T47D (cell line): ENCODE results near the gene MAPK12.
"Not testable (repeated sequence)": the region's sequence is repeated elsewhere in the genome, so short reads cannot be mapped to it uniquely, and the experiment has no call there.

Experiments
- DNase-seq, 2 experiments: peaks; one replicate each; pipeline versions ENCODE4 v3.0.0 to v3.0.0-alpha.2; 2011 to 2012; ENCODE audit warnings: low read depth in 1 of 2, low spot score in 1 of 2
- JUND ChIP-seq: IDR thresholded peaks from 2 replicates; pipeline ENCODE4 v1.6.1; 2012; ENCODE audit warnings: low read depth
- in situ Hi-C: cut with HindIII; loops from 2 replicates; pipeline ENCODE4 v1.10.0; 2016; ENCODE audit warnings: low sequenced_read_pairs, low pct_unique_long_range_greater_than_20kb

The MAPK12 gene

GRCh38 chr22:50209893-50210292 is 51.6 kb downstream of the MAPK12 start:
- no peak for TF ChIP-seq JUND
- in situ Hi-C loops = no loop called here
- DNase-seq = peak; percentile 72 to 79

GRCh38 chr22:50208939-50209892 is 52.3 kb downstream of the MAPK12 start:
- in situ Hi-C loops = no loop called here
- TF ChIP-seq JUND = no peak
- DNase-seq = no peak

GRCh38 chr22:50208430-50208938 is 53.0 kb downstream of the MAPK12 start:
- no peak for DNase-seq
- in situ Hi-C loops = no loop called here
- TF ChIP-seq JUND = no peak

GRCh38 chr22:50207383-50208140 is 53.9 kb downstream of the MAPK12 start:
- in situ Hi-C loops = no loop called here
- TF ChIP-seq JUND = no peak
- DNase-seq = no peak

- peak in 1 of 2 experiments; percentile 15 for DNase-seq
- TF ChIP-seq JUND = no peak
- in situ Hi-C loops = no loop called here
Observed at GRCh38 chr22:50206599-50206998, 54.9 kb downstream of the MAPK12 start.

- in situ Hi-C loops = no loop called here
- TF ChIP-seq JUND = no peak
- DNase-seq = no peak
Observed at GRCh38 chr22:50205781-50206569, 55.5 kb downstream of the MAPK12 start.

- in situ Hi-C loops, DNase-seq: not testable (repeated sequence)
Observed at GRCh38 chr22:50204998-50205397, 56.5 kb downstream of the MAPK12 start.

GRCh38 chr22:50204571-50204970 is 56.9 kb downstream of the MAPK12 start:
- no peak for DNase-seq
- TF ChIP-seq JUND = no peak
- in situ Hi-C loops = no loop called here

- DNase-seq = no peak
- in situ Hi-C loops = no loop called here
- no peak for TF ChIP-seq JUND
Observed at GRCh38 chr22:50203288-50203687, 58.2 kb downstream of the MAPK12 start.
